ENCODE results near the gene FRAS1. TPM values are rescaled to one million over a fixed set of nuclear protein-coding genes. Genes with fewer than 3 reads are reported as not detected.

Gene FRAS1
- total and polyA plus RNA-seq, 9 of the 15 experiments (the other 6 are each of a cell fraction or from before 2014, with no cell fraction given): under 0.01 to 0.11 (median 0.04) TPM; not detected in 2

GRCh38 chr4:78038704-78039103, 18.4 kb upstream of the FRAS1 start (continued):
- TF ChIP-seq ZNF318 (IDR thresholded peaks at IDR 0.05; ENCODE audit: borderline replicate concordance in 1 of 2, low read depth in 1 of 2): no peak
- no peak for TF ChIP-seq CBX3 (IDR thresholded peaks at IDR 0.05; ENCODE audit: borderline replicate concordance in 1 of 2, low read length in 2 of 2)
- TF ChIP-seq NCOA2 (IDR thresholded peaks at IDR 0.05; ENCODE audit: partially characterized antibody in 2 of 2): no peak
- TF ChIP-seq ZNF239 (CRISPR knock-in tag; IDR thresholded peaks at IDR 0.05): no peak
